ENCODE results near the gene GFOD1. TPM values are rescaled to one million over a fixed set of nuclear protein-coding genes. Genes with fewer than 3 reads are reported as not detected.
"Not testable (repeated sequence)": the region's sequence is repeated elsewhere in the genome, so short reads cannot be mapped to it uniquely, and the experiment has no call there.

Gene GFOD1
- total RNA-seq, 4 donors from 2014 or later = 4.7 to 26.6 (median 10.1) TPM

DNA sequence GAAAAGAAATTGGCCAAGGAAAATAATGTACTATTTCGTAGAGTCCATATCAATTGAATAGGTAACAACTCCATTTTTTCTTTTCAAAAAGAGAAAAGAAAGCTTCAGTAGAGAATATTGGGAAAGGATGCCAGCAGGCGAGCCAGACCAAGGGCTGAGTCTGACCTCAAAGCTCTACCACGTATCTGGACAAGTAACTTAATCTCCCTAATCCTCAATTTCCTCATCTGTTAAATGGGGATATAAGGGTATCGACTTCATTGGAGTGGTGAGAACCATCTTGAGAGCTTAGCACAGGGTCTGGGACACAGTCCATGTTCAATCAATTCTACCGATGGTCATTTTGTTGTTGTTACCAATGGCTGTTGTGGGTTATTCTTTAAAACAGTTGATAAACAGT, 95.9 kb downstream of the GFOD1 start:
- Histone ChIP-seq H3K4me3 (no peak overlapping the region), H3K27me3 (no peaks in the 10 kb centered on the region), H3K9me3 (no peaks in the 10 kb centered on the region), H3K27ac (no peak overlapping the region), H3K36me3 (no peaks in the 10 kb centered on the region), H3K4me1 (no peaks in the 10 kb centered on the region)
- TF ChIP-seq, protein P1, sequence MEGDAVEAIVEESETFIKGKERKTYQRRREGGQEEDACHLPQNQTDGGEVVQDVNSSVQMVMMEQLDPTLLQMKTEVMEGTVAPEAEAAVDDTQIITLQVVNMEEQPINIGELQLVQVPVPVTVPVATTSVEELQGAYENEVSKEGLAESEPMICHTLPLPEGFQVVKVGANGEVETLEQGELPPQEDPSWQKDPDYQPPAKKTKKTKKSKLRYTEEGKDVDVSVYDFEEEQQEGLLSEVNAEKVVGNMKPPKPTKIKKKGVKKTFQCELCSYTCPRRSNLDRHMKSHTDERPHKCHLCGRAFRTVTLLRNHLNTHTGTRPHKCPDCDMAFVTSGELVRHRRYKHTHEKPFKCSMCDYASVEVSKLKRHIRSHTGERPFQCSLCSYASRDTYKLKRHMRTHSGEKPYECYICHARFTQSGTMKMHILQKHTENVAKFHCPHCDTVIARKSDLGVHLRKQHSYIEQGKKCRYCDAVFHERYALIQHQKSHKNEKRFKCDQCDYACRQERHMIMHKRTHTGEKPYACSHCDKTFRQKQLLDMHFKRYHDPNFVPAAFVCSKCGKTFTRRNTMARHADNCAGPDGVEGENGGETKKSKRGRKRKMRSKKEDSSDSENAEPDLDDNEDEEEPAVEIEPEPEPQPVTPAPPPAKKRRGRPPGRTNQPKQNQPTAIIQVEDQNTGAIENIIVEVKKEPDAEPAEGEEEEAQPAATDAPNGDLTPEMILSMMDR (IDR thresholded peaks at IDR 0.05) = no peak
- TF ChIP-seq POLR2A (IDR thresholded peaks at IDR 0.05) = no peak
- intact Hi-C loops (cut with DNase I; ENCODE audit: low total_unique reads) = no loop called here
- no peak for DNase-seq

DNA sequence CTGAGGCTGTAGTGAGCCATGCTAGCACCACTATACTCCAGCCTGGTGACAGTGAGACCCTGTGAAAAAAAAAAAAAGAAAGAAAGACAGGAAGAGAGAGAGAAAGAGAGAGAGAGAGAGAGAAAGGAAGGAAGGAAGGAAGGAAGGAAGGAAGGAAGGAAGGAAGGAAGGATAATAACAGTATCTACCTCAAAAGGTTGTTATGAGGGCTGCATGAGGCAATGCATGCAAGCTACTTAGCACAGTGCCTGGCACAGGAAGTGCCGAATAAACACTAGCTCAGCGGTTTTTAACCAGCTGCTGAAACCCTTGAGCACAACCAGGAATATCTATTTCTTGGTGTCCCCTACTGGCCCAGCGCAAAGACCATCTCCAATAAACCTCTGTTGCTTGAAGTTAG, 96.7 kb downstream of the GFOD1 start:
- Histone ChIP-seq H3K27ac (no peak overlapping the region), H3K4me3 (no peak overlapping the region), H3K27me3 (no peaks in the 10 kb centered on the region), H3K4me1 (no peaks in the 10 kb centered on the region), H3K36me3 (no peaks in the 10 kb centered on the region), H3K9me3 (no peaks in the 10 kb centered on the region)
- no peak for DNase-seq
- intact Hi-C loops (cut with DNase I; ENCODE audit: low total_unique reads) = no loop called here
- TF ChIP-seq, protein P1 (IDR thresholded peaks at IDR 0.05) = no peak
- TF ChIP-seq POLR2A (IDR thresholded peaks at IDR 0.05) = no peak

DNA sequence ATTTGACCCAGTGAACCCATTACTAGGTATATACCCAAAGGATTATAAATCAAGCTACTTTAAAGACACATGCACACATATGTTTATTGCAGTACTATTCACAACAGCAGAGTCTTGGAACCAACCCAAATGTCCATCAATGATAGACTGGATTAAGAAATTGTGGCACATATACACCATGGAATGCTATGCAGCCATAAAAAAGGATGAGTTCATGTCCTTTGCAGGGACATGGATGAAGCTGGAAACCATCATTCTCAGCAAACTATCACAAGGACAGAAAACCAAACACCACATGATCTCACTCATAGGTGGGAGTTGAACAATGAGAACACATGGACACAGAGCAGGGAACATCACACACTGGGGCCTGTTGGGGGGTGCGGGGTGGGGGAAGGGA, 98.2 kb downstream of the GFOD1 start:
- DNase-seq; H3K36me3 ChIP-seq; H3K4me3 ChIP-seq; H3K9me3 ChIP-seq; H3K4me1 ChIP-seq; intact Hi-C loops (cut with DNase I; ENCODE audit: low total_unique reads); H3K27me3 ChIP-seq; H3K27ac ChIP-seq: not testable (repeated sequence)

DNA sequence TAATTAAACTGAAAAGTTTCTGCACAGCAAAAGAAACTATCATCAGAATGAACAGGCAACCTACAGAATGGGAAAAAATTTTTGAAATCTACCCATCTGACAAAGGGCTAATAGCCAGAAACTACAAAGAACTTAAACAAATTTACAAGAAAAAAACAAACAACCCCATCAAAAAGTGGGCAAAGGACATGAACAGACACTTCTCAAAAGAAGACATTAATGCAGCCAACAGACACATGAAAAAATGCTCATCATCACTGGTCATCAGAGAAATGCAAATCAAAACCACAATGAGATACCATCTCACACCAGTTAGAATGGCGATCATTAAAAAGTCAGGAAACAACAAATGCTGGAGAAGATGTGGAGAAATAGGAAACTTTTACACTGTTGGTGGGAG, 98.6 kb downstream of the GFOD1 start:
- H3K4me1 ChIP-seq; H3K4me3 ChIP-seq; H3K36me3 ChIP-seq; intact Hi-C loops (cut with DNase I; ENCODE audit: low total_unique reads); H3K27me3 ChIP-seq; H3K27ac ChIP-seq; DNase-seq; H3K9me3 ChIP-seq: not testable (repeated sequence)

DNA sequence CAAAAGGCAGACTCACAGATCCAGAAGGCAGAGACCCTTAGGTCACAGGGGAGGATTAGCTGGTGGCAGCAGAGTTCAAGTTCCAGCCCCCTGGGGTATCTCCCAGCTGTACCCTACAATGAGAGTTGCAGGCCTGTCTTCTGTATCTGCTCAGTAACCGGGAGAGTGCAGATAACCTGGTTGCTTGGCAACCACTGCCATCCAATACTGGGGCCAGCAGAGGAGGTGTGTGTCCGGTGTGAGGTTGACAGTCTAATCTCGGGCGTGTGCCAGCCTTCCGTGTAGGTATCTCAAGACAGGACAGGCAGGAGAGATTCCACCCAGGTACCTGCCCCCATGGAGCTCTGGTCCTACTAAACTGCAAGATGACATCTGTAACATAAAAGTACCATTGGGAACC, 102.4 kb downstream of the GFOD1 start:
- Histone ChIP-seq H3K27ac (no peak overlapping the region), H3K4me3 (no peak overlapping the region), H3K9me3 (no peaks in the 10 kb centered on the region), H3K4me1 (no peaks in the 10 kb centered on the region), H3K36me3 (no peaks in the 10 kb centered on the region), H3K27me3 (no peaks in the 10 kb centered on the region)
- no peak for DNase-seq
- intact Hi-C loops (cut with DNase I; ENCODE audit: low total_unique reads) = no loop called here
- TF ChIP-seq, protein P1 (IDR thresholded peaks at IDR 0.05) = no peak
- TF ChIP-seq POLR2A (IDR thresholded peaks at IDR 0.05) = no peak

DNA sequence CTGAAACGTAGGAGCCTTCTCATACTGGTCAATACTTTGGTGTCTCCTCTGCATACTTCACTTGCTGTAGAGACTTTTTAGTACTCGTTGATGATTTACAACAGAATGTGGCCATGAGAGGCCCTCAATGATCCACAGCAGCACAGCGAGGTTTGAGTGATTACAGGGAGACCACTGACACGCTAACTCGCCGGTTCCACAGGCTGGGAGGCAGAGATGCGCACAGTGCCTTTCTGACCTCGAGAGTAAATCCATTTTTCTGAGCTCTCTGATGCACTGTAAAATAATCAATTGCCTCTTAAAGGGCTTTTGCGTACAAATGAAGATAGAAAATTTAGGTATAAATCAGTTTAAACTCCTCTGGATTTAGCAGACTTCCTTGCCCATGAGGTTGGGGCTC, 102.9 kb downstream of the GFOD1 start:
- no peak overlapping the region for H3K4me3 ChIP-seq
- H3K36me3 ChIP-seq = no peaks in the 10 kb centered on the region
- H3K27ac ChIP-seq = no peak overlapping the region
- TF ChIP-seq, protein P1 (IDR thresholded peaks at IDR 0.05) = no peak
- TF ChIP-seq POLR2A (IDR thresholded peaks at IDR 0.05) = no peak
- H3K9me3 ChIP-seq = no peaks in the 10 kb centered on the region
- no peaks in the 10 kb centered on the region for H3K27me3 ChIP-seq
- intact Hi-C loops (cut with DNase I; ENCODE audit: low total_unique reads) = no loop called here
- H3K4me1 ChIP-seq = no peaks in the 10 kb centered on the region
- no peak for DNase-seq
